Mucosa of descending colon (tissue), 3 donors: ENCODE measurements around the gene PROKR2. TPM values are rescaled to one million over a fixed set of nuclear protein-coding genes. Genes with fewer than 3 reads are reported as not detected.

ENCODE experiments used
- ATAC-seq: fragments of 200-7000 bp; cut with Tn5 transposase; one replicate; pipeline ENCODE4 v1.9.1; 2020; ENCODE audit warnings: mild to moderate bottlenecking, moderate library complexity
- DNase-seq, 3 donors: peaks; one replicate each; pipeline ENCODE4 v3.0.0-alpha.2; 2020
- H3K36me3 ChIP-seq: fragments of 200-600 bp; one replicate; pipeline ENCODE4 v1.8.0; 2021; ENCODE audit warnings: low read depth, mild to moderate bottlenecking
- H3K4me1 ChIP-seq: fragments of 200-600 bp; one replicate; pipeline ENCODE4 v1.8.0; 2021; ENCODE audit warnings: low read depth, mild to moderate bottlenecking
- H3K4me3 ChIP-seq: fragments of 200-600 bp; one replicate; pipeline ENCODE4 v1.8.0; 2021; ENCODE audit warnings: mild to moderate bottlenecking
- H3K9me3 ChIP-seq: fragments of 200-600 bp; one replicate; pipeline ENCODE4 v1.8.0; 2021; ENCODE audit warnings: mild to moderate bottlenecking
- intact Hi-C, 2 donors: fragments of 100-400 bp; cut with DNase I in 1 of 2; cut with micrococcal nuclease in 1 of 2; formaldehyde crosslinking; loops; one replicate each; pipeline versions ENCODE4 v1.11.0 to v1.11.1; 2022; cut with DNase I, micrococcal nuclease
- total RNA-seq, 3 donors: library from RNA; stranded (reverse); fragmentation: NEBNext Ultra II Directional in 2 of 3; extraction: Animal tissue kit (Norgen Biotek cat#: 25700) in 2 of 3; gene quantifications; one replicate each; pipeline versions ENCODE4 v1.2.1 to v1.2.4, GENCODE V29; 2021 to 2023
- TF ChIP-seq, protein P1 (sequence below): fragments of 200-600 bp; IDR thresholded peaks from one replicate; pipeline ENCODE4 v1.8.0; 2022; ENCODE audit warnings: antibody characterized with exemption, mild to moderate bottlenecking
- donor health status: DM: no; HTN: no; CAD: no; lungs with moderate emphysema.
- donor health status: DM: no; HTN: no; CAD: no.
- donor health status: DM: no; HTN: yes; CAD: no.

Gene PROKR2
- total RNA-seq, 3 donors from 2014 or later: not detected

DNA sequence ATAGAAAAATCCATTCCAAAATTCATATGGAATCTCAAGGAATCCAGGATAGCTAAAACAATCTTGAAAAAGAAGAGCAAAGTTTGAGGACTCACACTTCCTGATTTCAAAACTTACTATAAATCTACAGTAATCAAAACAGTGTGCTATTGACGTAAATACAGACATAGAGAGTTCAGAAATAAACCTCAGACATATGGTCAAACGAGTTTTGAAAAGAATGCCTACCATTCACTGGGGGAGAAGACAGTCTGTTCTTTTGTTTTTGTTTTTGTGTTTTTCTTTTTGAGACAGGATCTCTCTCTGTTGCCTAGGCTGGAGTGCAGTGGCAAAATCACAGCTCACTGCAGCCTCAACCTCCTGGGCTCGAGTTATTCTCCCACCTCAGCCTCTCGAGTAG lies 25.3 kb upstream of the PROKR2 start:
- Histone ChIP-seq H3K4me1 (no peaks in the 10 kb centered on the region), H3K36me3 (no peaks in the 10 kb centered on the region), H3K4me3 (no peak overlapping the region), H3K9me3 (no peaks in the 10 kb centered on the region)
- no peak for ATAC-seq
- DNase-seq: no peak
- intact Hi-C loops: no loop called here
- TF ChIP-seq, protein P1, sequence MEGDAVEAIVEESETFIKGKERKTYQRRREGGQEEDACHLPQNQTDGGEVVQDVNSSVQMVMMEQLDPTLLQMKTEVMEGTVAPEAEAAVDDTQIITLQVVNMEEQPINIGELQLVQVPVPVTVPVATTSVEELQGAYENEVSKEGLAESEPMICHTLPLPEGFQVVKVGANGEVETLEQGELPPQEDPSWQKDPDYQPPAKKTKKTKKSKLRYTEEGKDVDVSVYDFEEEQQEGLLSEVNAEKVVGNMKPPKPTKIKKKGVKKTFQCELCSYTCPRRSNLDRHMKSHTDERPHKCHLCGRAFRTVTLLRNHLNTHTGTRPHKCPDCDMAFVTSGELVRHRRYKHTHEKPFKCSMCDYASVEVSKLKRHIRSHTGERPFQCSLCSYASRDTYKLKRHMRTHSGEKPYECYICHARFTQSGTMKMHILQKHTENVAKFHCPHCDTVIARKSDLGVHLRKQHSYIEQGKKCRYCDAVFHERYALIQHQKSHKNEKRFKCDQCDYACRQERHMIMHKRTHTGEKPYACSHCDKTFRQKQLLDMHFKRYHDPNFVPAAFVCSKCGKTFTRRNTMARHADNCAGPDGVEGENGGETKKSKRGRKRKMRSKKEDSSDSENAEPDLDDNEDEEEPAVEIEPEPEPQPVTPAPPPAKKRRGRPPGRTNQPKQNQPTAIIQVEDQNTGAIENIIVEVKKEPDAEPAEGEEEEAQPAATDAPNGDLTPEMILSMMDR: no peak

- DNase-seq: no peak
- H3K4me3 ChIP-seq: no peak overlapping the region
- TF ChIP-seq, protein P1: no peak
- no peaks in the 10 kb centered on the region for H3K4me1 ChIP-seq
- intact Hi-C loops: no loop called here
- H3K36me3 ChIP-seq: no peaks in the 10 kb centered on the region
- no peaks in the 10 kb centered on the region for H3K9me3 ChIP-seq
- ATAC-seq: no peak
Measured at GRCh38 chr20:5331340-5331739, 14.6 kb upstream of the PROKR2 start.

GRCh38 chr20:5328268-5328667 lies 11.5 kb upstream of the PROKR2 start:
- Histone ChIP-seq H3K4me3 (no peak overlapping the region), H3K9me3 (no peaks in the 10 kb centered on the region), H3K4me1 (no peaks in the 10 kb centered on the region), H3K36me3 (no peaks in the 10 kb centered on the region)
- intact Hi-C loops: no loop called here
- TF ChIP-seq, protein P1: no peak
- ATAC-seq: no peak
- no peak for DNase-seq

GRCh38 chr20:5327356-5327755 lies 10.6 kb upstream of the PROKR2 start:
- ATAC-seq: no peak
- Histone ChIP-seq H3K9me3 (no peaks in the 10 kb centered on the region), H3K4me3 (no peak overlapping the region), H3K36me3 (no peaks in the 10 kb centered on the region), H3K4me1 (no peaks in the 10 kb centered on the region)
- no peak for DNase-seq
- intact Hi-C loops: no loop called here
- TF ChIP-seq, protein P1: no peak

DNA sequence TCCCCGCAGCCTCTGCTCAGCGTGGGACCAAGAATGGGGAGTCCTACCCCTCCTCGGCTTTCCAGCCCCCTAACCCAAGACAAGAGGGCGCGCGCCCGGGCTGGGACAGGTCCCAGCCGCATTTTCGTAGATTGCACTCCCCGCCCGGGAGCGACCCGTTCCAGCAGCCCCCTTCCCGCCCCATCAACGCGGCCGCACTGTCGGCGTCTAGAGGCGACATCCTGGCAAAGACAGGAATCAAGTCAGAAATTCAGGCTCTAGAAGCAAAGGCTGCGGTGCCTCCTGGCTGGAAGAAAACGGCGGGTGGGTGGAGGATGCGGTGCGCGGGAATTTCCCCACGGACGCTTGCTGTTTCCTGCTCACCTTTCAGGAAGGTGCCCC lies 957 bp downstream of the PROKR2 start:
- intact Hi-C loops: no loop called here
- Histone ChIP-seq H3K4me1 (no peaks in the 10 kb centered on the region), H3K36me3 (no peaks in the 10 kb centered on the region), H3K9me3 (no peaks in the 10 kb centered on the region), H3K4me3 (no peak overlapping the region)
- no peak for ATAC-seq
- no peak for DNase-seq
- TF ChIP-seq, protein P1: no peak

- Histone ChIP-seq H3K9me3 (peaks cover 8% of the 10 kb centered on the region), H3K36me3 (no peaks in the 10 kb centered on the region), H3K4me1 (no peaks in the 10 kb centered on the region), H3K4me3 (no peak overlapping the region)
- intact Hi-C loops: no loop called here
- TF ChIP-seq, protein P1: no peak
- DNase-seq (no peak), ATAC-seq (no peak)
Measured at GRCh38 chr20:5313916-5314315, 2.8 kb downstream of the PROKR2 start.
